ENCODE data around the gene TTLL6. TPM values are rescaled to one million over a fixed set of nuclear protein-coding genes. Genes with fewer than 3 reads are reported as not detected.

Gene TTLL6
- total RNA-seq, 1 experiment from 2014 or later, result 2.4 TPM

DNA sequence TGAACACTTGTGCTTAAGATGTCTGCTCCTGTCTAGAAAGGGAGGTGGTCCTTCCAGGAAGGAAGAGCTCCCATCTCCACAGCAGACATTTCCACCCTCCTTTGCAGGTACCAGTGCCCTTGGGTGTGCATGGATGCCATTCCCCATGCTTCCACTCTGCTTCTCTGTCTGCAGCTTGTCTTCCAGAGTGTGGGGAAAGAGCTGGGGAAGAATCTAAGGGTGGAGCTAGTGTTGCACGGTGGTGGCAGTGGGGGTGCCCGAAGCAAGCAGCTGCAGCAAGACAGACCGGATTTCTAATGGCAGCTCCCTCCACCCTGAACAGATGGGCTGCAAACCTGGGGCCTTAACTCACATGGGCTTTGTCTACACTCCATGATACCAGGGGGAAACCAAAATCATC lies 65.9 kb downstream of the TTLL6 start:
- H2AK5ac ChIP-seq (ENCODE audit: insufficient read length, low read length), result no peak overlapping the region
- TF ChIP-seq, protein P1, sequence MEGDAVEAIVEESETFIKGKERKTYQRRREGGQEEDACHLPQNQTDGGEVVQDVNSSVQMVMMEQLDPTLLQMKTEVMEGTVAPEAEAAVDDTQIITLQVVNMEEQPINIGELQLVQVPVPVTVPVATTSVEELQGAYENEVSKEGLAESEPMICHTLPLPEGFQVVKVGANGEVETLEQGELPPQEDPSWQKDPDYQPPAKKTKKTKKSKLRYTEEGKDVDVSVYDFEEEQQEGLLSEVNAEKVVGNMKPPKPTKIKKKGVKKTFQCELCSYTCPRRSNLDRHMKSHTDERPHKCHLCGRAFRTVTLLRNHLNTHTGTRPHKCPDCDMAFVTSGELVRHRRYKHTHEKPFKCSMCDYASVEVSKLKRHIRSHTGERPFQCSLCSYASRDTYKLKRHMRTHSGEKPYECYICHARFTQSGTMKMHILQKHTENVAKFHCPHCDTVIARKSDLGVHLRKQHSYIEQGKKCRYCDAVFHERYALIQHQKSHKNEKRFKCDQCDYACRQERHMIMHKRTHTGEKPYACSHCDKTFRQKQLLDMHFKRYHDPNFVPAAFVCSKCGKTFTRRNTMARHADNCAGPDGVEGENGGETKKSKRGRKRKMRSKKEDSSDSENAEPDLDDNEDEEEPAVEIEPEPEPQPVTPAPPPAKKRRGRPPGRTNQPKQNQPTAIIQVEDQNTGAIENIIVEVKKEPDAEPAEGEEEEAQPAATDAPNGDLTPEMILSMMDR (conservative IDR thresholded peaks at IDR 0.05), result no peak
- no peak overlapping the region for H3K14ac ChIP-seq (ENCODE audit: insufficient read depth, low read length)
- no peak overlapping the region for H2BK12ac ChIP-seq (ENCODE audit: insufficient read length, low read depth, low read length)
- H4K5ac ChIP-seq (ENCODE audit: insufficient read length, low read depth, low read length), result no peak overlapping the region
- H3K4me1 Mint-ChIP-seq, result peaks cover 10 to 18% of the 10 kb centered on the region in 2 experiments
- H3K4me1 ChIP-seq (ENCODE audit: insufficient read depth, low read length), result no peaks in the 10 kb centered on the region
- no peaks in the 10 kb centered on the region; a peak in 1 of 7 replicates for H3K36me3 Mint-ChIP-seq (ENCODE audit: insufficient read depth in 1 of 3, low read depth in 3 of 3)
- H3K9me3 Mint-ChIP-seq, result peaks cover 0 to 5% of the 10 kb centered on the region in 2 experiments; a peak in 2 of 5 replicates
- no peak overlapping the region for H2BK15ac ChIP-seq (ENCODE audit: low read depth, low read length)
- H2AFZ ChIP-seq (ENCODE audit: low read length), result no peak overlapping the region
- no peak overlapping the region for H3K27ac ChIP-seq (ENCODE audit: insufficient read length, low read depth, low read length)
- H2BK120ac ChIP-seq (ENCODE audit: low read depth, low read length, poor library complexity, severe bottlenecking), result no peak overlapping the region
- peaks cover 100% of the 10 kb centered on the region for H3K27me3 Mint-ChIP-seq (ENCODE audit: low read depth)
- no peak overlapping the region for H3K27ac Mint-ChIP-seq
- peaks cover 98% of the 10 kb centered on the region for H3K27me3 ChIP-seq (ENCODE audit: insufficient read depth, low read length)
- H3K9ac ChIP-seq (ENCODE audit: extremely low read depth, insufficient read length, low read length), result no peak overlapping the region
- H3K9me3 ChIP-seq (ENCODE audit: control insufficient read depth, low read depth, low read length), result no peaks in the 10 kb centered on the region
- no peak overlapping the region for H3K23ac ChIP-seq (ENCODE audit: insufficient read length, low read depth, low read length)
- H2BK5ac ChIP-seq (ENCODE audit: insufficient read length, low read length), result no peak overlapping the region
- H4K8ac ChIP-seq (replicated peaks; ENCODE audit: insufficient read length, low read depth, low read length), result no peak overlapping the region
- H3T11ph ChIP-seq (ENCODE audit: low read length), result no peak overlapping the region
- no peak overlapping the region for H4K91ac ChIP-seq (ENCODE audit: insufficient read length, low read depth, low read length)
- DNase-seq, result no peak
- no peaks in the 10 kb centered on the region for H3K79me1 ChIP-seq (ENCODE audit: insufficient read depth, low read depth, low read length, poor library complexity, severe bottlenecking)
- no peak overlapping the region for H3K18ac ChIP-seq (ENCODE audit: insufficient read length, low read depth, low read length)
- H3K4ac ChIP-seq (ENCODE audit: low read depth, low read length), result no peak overlapping the region
- no peak overlapping the region for H3K4me3 Mint-ChIP-seq
- no peak overlapping the region for H2BK20ac ChIP-seq (ENCODE audit: low read depth, low read length, poor library complexity, severe bottlenecking)
- no peaks in the 10 kb centered on the region for H3K79me2 ChIP-seq (ENCODE audit: insufficient read depth, low read length)
- H3K56ac ChIP-seq (ENCODE audit: insufficient read length, low read depth, low read length), result no peak overlapping the region
- WGBS (ENCODE audit: extremely low coverage, insufficient read length, low lambda C conversion rate), result no CpG with 5 or more reads among the region's 3 CpGs
- H3K23me2 ChIP-seq (ENCODE audit: insufficient read length, low read depth, low read length, poor library complexity, severe bottlenecking), result no peaks in the 10 kb centered on the region
- no peaks in the 10 kb centered on the region for H4K20me1 ChIP-seq (ENCODE audit: control insufficient read depth, insufficient read depth, insufficient read length)
- no peak overlapping the region for H3K4me2 ChIP-seq (ENCODE audit: insufficient read depth, insufficient read length, low read length)

Measured in H9 (cell line).